HG03565 (cell line): ENCODE data around the gene STH.

Experiments used
- ATAC-seq: cut with Tn5 transposase; IDR thresholded peaks from one replicate; pipeline ENCODE4 v1.9.1; 2021; ENCODE audit warnings: mild to moderate bottlenecking, moderate library complexity; ENCODE audit not compliant: unreplicated experiment

STH gene

GRCh38 chr17:46042925-46043324 lies 43.9 kb downstream of the STH start:
- no peak for ATAC-seq

DNA sequence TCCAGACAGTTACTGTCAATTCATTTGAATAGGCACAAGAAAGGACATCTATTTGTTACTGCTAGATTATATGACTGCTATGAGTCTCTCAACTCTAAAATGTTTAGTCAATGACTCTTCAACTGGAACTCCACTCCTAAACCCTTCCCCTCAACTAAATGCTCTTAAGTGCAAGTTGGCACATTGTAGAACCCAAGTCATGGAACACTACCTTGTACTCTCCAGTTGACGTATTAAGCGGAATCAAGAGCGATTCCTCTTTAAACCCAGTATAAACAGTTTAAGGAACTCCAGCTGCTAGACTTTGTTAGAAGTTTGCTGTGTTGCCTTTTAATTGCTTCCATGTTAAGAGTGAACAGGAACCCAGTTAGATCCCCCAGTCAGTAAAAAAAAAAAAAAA lies 44.6 kb downstream of the STH start:
- no peak for ATAC-seq

GRCh38 chr17:46044286-46044928 lies 45.4 kb downstream of the STH start:
- ATAC-seq, result no peak

DNA sequence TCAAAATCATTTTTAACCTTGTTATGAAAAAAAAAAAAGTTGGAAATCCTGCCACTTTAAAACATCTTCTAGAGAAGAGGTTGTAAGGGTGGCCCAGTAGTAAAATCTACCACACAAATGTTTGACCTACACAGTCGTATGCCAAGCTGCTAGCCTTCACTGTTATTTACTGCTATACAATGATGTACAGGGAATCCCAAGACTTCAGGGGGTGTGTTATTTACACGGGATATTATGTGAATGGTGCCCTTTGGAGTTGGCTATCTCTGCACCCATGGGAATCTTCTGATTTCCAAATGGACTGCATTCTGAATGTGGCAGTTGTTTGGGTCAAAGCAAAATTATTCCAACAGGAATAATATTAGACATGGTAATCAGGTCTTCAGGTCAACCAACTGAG lies 45.9 kb downstream of the STH start:
- no peak for ATAC-seq

GRCh38 chr17:46045639-46046038 lies 46.6 kb downstream of the STH start:
- no peak for ATAC-seq

- no peak for ATAC-seq
These were observed 47.9 kb downstream of the STH start for GRCh38 chr17:46046957-46047356.

GRCh38 chr17:46047398-46047797 lies 48.3 kb downstream of the STH start:
- no peak for ATAC-seq

- ATAC-seq, result no peak
These were observed 48.8 kb downstream of the STH start for GRCh38 chr17:46047856-46048255.
